Neutrophil (primary cell): ENCODE measurements around the gene CLDND1.

Source experiments
- H3K27ac ChIP-seq: fragments of 200-600 bp; sonication (generic); 2 replicates; pipeline ENCODE4 v1.5.1; 2016; ENCODE audit warnings: mild to moderate bottlenecking, moderate library complexity
- H3K27me3 ChIP-seq: fragments of 200-600 bp; sonication (generic); 2 replicates; pipeline ENCODE4 v1.6.0; 2016; ENCODE audit warnings: mild to moderate bottlenecking
- H3K36me3 ChIP-seq: fragments of 200-600 bp; sonication (generic); 2 replicates; pipeline ENCODE4 v1.5.1; 2017
- H3K4me1 ChIP-seq, 2 experiments: fragments of 200-600 bp in 1 of 2; sonication (generic) in 1 of 2; 1 replicate in 1 of 2; 2 replicates in 1 of 2; pipeline versions ENCODE4 v1.5.1 to v1.6.1; 2013 to 2016; ENCODE audit warnings: low read depth in 1 of 2, low read length in 1 of 2, mild to moderate bottlenecking in 1 of 2, moderate library complexity in 1 of 2; ENCODE audit not compliant: control insufficient read depth in 1 of 2, insufficient read depth in 1 of 2
- H3K4me3 ChIP-seq, 2 experiments: fragments of 200-600 bp in 1 of 2; sonication (generic) in 1 of 2; 1 replicate in 1 of 2; 2 replicates in 1 of 2; pipeline ENCODE4 v1.5.1; 2013 to 2016; ENCODE audit warnings: low read depth in 1 of 2, low read length in 1 of 2, mild to moderate bottlenecking in 1 of 2, moderate library complexity in 1 of 2
- H3K9me3 ChIP-seq: fragments of 200-600 bp; sonication (generic); 2 replicates; pipeline ENCODE4 v1.5.1; 2016
- CTCF ChIP-seq: fragments of 200-600 bp; sonication (generic); IDR thresholded peaks from 2 replicates; pipeline ENCODE4 v1.5.1; 2016; ENCODE audit warnings: antibody characterized with exemption

The CLDND1 gene

GRCh38 chr3:98513091-98513511 is 9.6 kb downstream of the CLDND1 start:
- TF ChIP-seq CTCF: no peak
- Histone ChIP-seq H3K9me3 (no peaks in the 10 kb centered on the region), H3K4me1 (no peaks in the 10 kb centered on the region), H3K27me3 (no peaks in the 10 kb centered on the region), H3K4me3 (no peak overlapping the region), H3K36me3 (peaks cover 50% of the 10 kb centered on the region), H3K27ac (no peak overlapping the region)

GRCh38 chr3:98512576-98512975 is 10.1 kb downstream of the CLDND1 start:
- Histone ChIP-seq H3K9me3 (no peaks in the 10 kb centered on the region), H3K36me3 (peaks cover 45% of the 10 kb centered on the region), H3K4me3 (no peak overlapping the region), H3K27me3 (no peaks in the 10 kb centered on the region), H3K27ac (no peak overlapping the region), H3K4me1 (no peaks in the 10 kb centered on the region)
- TF ChIP-seq CTCF: no peak

- no peak overlapping the region for H3K4me3 ChIP-seq
Measured at GRCh38 chr3:98508582-98508981, 14.1 kb downstream of the CLDND1 start.

DNA sequence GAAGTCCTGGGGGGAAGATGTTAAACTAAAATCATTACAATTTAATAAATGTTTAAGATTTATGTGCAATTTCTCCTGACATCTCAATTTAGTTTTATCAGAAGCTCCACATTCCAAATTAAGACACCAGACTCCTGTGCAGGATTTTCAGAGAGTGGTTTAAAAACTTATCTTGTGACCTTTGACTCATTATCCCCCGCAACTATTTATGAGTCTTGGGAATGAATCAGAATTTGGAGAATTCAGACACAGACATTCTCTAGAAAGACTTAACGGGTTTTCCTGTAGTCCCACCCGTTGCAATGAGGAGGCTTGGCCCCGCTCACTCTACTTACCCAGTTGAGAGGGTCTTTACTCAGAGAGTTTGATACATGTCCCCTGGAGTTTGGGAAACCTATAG is 18.2 kb downstream of the CLDND1 start:
- H3K27me3 ChIP-seq: no peaks in the 10 kb centered on the region
- H3K4me1 ChIP-seq: no peaks in the 10 kb centered on the region
- TF ChIP-seq CTCF: no peak

More at GRCh38 chr3:98508582-98508981, 14.1 kb downstream of the CLDND1 start:
- no peaks in the 10 kb centered on the region for H3K4me1 ChIP-seq
- H3K27ac ChIP-seq: no peak overlapping the region
- H3K9me3 ChIP-seq: no peaks in the 10 kb centered on the region
- TF ChIP-seq CTCF: no peak
- H3K27me3 ChIP-seq: no peaks in the 10 kb centered on the region
- peaks cover 25% of the 10 kb centered on the region for H3K36me3 ChIP-seq

DNA sequence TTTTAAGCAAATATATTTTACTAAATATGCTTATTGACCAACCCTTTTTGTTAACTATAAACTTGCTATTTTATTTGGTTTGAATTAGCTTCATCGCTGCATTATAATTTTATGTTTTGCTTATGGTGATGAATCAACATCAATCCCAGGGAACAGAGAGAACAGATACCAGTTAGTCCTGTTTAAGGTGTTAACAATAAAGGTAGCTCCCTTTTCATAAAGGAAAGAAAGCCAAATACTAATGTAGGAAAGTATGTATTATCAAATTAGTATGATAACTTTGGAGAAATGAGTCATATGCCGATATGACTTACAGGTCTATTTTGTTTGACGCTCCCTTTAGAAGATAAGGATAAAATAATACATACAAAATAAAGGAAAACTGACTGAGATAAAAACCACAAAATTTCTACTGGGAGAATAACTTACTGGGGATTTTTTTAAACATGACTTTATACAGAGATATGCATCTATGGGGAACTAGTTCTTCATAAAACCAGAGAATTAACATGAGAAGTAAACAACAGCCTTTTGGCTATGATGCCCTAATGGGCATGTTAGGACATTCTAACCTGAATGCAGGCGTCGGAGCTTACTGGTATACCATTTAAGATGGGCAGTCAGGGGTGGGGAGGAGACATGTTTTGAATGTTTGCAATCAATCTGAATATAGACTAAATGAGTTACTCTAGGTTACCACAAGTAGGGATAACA is 20.7 kb downstream of the CLDND1 start:
- Histone ChIP-seq H3K36me3 (no peaks in the 10 kb centered on the region), H3K4me1 (no peaks in the 10 kb centered on the region), H3K27ac (no peak overlapping the region), H3K9me3 (no peaks in the 10 kb centered on the region), H3K27me3 (no peaks in the 10 kb centered on the region), H3K4me3 (no peak overlapping the region)
- no peak for TF ChIP-seq CTCF

More for the DNA sequence above, 18.2 kb downstream of the CLDND1 start:
- Histone ChIP-seq H3K36me3 (no peaks in the 10 kb centered on the region), H3K9me3 (no peaks in the 10 kb centered on the region), H3K4me3 (no peak overlapping the region), H3K27ac (no peak overlapping the region)
